IPS-18c (cell line): ENCODE data around the gene TTC22.
"Not testable (repeated sequence)": the region's sequence is repeated elsewhere in the genome, so short reads cannot be mapped to it uniquely, and the experiment has no call there.

Experiments
- H3K4me3 ChIP-seq: 2 replicates; pipeline ENCODE4 v1.7.0; 2013; ENCODE audit warnings: low read depth, mild to moderate bottlenecking, low read length, moderate library complexity; ENCODE audit not compliant: insufficient read depth
- H3K9me3 ChIP-seq: one replicate; pipeline ENCODE4 v1.6.1; 2013; ENCODE audit warnings: mild to moderate bottlenecking, low read length, moderate library complexity; ENCODE audit not compliant: control insufficient read depth, insufficient read depth

The TTC22 gene

GRCh38 chr1:54777011-54777410 lies 24.1 kb downstream of the TTC22 start:
- H3K4me3 ChIP-seq = no peak overlapping the region
- no peaks in the 10 kb centered on the region for H3K9me3 ChIP-seq

DNA sequence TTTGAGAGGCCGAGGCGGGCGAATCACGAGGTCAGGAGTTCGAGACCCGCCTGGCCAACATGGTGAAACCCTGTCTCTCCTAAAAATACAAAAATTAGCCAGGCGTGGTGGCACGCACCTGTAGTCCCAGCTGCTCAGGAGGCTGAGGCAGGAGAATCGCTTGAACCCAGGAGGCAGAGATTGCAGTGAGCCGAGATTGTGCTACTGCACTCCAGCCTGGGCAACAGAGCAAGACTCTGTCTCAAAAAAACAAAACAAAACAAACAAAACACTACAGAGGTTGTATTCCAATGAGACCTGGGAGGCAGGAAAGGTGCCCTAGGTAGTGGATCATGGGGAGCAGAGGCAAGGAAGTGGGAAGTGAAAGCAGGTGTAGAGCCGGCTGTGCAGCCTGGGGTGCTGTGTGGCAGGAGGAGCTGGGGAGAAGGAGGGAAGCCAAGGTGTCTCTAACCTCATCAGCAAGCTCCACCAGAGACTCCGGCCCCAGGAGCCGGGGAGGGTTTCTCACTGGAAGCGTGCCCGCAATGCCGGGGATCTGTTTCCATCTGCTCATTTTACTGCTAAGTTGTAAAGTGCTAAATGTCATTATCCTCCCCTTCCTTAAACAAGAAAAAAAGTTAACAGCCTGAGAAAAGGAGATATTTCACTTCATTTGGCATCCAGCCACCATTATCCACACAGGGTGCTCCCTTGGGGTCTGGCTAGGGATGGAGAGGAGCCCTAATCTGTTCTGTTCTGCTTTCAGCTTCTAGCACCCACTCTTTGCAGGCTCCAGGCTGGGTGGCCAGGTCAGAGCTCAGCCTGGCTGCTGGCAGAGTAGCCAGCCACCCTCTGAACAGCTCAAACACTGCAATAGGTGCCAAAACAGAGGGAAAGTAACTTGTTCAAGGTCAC lies 25.0 kb downstream of the TTC22 start:
- not testable (repeated sequence) for H3K9me3 ChIP-seq, H3K4me3 ChIP-seq

DNA sequence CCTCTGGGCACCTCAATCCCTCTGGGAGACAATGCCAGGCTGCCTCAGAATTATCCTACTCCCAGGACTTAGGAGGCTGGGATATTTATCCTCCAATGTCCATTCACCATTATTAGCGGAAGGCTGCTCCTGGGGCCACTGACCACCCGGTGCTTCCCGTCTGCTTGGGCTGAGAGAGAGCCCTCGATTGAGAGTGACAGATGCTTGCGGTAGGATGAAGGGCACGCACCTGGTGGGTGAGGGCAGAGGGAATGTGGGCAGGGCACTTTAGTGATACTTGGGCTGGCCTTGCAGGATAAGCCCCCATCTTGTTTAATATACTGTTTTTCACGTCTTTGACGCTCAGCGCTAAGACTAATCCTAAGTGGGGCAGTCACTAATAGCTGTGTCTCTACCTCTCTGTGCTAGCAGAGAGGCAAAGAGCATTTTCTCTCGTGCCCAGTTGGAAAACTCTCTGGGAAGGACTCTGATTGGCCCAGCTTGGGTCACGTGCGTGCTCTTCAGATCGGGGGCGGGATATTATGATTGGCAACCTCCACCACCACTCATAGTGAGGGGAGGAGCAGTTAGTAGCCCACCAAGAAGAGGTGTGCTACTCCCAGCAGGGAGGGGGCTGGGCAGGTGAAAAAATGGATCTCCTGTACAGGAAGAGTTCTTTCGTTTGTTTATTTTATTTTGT lies 26.2 kb downstream of the TTC22 start:
- H3K9me3 ChIP-seq = no peaks in the 10 kb centered on the region

GRCh38 chr1:54772951-54773350 lies 28.2 kb downstream of the TTC22 start:
- H3K4me3 ChIP-seq = no peak overlapping the region
- no peaks in the 10 kb centered on the region for H3K9me3 ChIP-seq

More for the DNA sequence above, 26.2 kb downstream of the TTC22 start:
- H3K4me3 ChIP-seq = no peak overlapping the region; the same call in 1 of the 2 replicates

DNA sequence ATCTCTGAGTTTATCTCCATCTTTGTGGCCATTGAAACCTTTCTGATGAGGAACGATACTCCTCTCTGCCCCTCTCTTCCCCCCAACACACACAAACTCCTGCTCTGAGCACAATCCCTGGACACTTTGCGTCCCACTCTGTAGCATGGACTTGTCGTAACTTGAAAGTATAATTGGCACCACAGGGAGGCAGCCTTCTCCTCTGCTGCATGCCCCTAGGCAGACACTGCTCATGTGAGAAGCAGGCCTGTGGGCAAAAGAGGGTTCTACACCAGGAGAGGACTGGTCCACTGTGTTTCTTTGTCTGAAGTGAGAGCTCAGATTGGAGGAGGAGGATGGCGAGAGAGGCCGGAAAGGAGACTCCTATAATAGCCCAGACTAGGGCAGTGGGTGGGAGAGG lies 33.0 kb downstream of the TTC22 start:
- Histone ChIP-seq H3K4me3 (no peak overlapping the region), H3K9me3 (no peaks in the 10 kb centered on the region)

DNA sequence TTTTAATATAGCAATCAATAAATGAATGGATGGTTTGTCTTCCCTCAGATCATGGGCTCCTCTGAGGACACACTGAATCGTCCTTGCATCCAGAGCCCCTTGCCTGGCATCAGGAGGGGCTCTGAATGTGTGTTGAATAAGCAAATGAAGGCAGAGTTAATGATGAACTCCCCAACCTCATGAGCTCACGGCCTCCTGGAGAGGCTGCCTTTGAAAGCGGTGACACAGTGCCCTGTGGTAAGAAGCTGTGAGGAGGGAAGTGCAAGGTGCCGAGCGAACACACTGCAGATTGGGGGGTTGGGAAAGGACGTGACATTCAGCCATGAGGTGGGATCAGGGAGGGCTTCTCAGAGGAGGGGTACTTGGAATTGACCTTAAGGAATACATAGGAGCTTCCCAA lies 33.6 kb downstream of the TTC22 start:
- Histone ChIP-seq H3K9me3 (no peaks in the 10 kb centered on the region), H3K4me3 (no peak overlapping the region)

DNA sequence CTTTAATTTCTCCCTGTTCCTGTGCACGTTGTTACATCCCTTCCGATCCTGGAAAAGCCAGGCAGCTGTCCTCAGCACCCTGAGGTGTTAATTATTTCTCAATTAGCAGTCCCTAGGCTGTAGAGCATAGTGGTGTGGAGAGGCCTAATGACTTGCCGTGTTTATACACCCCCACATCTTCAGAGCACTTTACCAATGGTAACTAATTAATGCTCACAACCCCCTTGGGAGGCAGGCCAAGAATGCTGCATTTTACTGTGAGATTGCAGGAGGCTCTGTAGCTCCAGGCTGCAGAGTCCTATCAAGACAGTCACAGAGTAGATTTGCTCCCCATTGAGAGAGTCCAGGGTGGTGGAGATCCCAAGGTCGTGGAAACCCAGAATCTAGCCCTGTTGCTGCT lies 34.4 kb downstream of the TTC22 start:
- Histone ChIP-seq H3K4me3 (no peak overlapping the region), H3K9me3 (no peaks in the 10 kb centered on the region)

DNA sequence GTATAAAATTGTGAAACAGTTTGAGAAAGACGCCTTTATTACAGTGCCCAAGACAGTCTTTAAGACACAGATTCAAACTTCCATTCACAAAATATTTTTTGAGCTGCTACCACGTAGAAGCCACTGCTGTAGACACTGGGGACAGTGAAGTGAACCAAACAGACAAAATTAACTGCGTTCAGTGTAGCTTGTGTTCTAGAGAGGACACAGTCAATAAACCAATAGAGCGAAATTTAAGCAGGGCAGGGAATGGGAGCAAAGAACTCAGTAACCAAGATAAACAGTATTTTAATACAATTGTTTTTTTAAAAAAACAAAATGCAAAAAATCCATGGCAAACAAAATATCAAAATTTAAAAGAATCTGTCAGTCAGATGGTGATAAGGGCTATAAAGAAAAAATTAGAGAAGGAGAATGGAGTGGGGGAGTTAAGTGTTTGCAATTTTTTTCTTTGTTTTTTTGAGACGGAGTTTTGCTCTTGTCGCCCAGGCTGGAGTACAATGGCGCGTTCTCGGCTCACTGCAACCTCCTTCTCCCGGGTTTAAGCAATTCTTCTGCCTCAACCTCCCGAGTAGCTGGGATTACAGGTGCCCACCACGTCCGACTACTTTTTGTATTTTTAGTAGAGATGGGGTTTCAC lies 36.1 kb downstream of the TTC22 start:
- Histone ChIP-seq H3K9me3 (no peaks in the 10 kb centered on the region), H3K4me3 (peak overlapping the region; percentile 48)

DNA sequence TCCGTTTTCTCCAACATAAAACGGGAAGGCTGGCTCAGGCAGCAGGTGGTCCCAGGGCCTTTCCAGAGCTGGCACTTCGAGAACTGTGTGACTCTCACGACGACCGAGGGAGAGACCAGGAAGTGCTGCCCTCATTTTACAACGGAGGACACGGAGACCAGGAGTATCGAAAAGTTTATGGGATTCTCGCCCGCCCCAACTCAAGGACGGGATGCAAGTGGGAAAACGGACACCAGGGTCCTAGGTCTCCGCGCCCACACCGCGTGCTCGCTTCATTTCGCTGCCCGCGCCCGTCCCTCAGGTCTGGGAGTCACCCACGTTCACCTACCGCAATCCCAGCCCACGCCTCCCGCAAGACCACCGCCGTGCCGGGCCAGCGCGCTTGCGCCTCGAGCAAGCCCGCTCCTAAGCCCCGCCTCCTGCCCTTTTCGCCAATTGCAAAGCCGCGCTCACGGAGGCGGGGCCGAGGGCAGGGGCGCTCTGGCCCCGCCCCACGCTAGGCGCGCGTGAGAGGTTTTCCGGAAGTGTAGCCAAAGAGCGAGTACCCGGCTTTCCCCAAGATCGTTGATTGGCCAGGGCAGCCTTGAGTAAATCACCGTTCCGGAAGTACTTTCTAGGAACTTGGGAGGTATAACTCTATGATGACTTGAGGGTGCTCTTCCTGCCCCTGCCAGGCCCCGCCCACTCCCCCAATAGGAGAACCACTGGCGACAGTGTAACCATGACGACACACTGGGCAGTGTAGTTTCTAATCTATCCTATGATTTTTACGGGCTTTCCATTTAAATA lies 36.8 kb downstream of the TTC22 start, which contains the start of gene PARS2:
PARS2 (minus strand) TSS at position 391 of the 789 bp plus-strand sequence. CDS start 5,362 bp downstream, outside the sequence.
- H3K9me3 ChIP-seq = no peaks in the 10 kb centered on the region
- peak within 1 kb of the TSS; percentile 89 for H3K4me3 ChIP-seq

GRCh38 chr1:54763816-54764132 lies 37.3 kb downstream of the TTC22 start:
- Histone ChIP-seq H3K4me3 (peak overlapping the region; percentile 89), H3K9me3 (no peaks in the 10 kb centered on the region)

GRCh38 chr1:54758678-54759348 lies 42.3 kb downstream of the TTC22 start:
- Histone ChIP-seq H3K9me3 (no peaks in the 10 kb centered on the region), H3K4me3 (no peak overlapping the region)

GRCh38 chr1:54757833-54758232 lies 43.3 kb downstream of the TTC22 start:
- Histone ChIP-seq H3K4me3 (no peak overlapping the region), H3K9me3 (no peaks in the 10 kb centered on the region)

DNA sequence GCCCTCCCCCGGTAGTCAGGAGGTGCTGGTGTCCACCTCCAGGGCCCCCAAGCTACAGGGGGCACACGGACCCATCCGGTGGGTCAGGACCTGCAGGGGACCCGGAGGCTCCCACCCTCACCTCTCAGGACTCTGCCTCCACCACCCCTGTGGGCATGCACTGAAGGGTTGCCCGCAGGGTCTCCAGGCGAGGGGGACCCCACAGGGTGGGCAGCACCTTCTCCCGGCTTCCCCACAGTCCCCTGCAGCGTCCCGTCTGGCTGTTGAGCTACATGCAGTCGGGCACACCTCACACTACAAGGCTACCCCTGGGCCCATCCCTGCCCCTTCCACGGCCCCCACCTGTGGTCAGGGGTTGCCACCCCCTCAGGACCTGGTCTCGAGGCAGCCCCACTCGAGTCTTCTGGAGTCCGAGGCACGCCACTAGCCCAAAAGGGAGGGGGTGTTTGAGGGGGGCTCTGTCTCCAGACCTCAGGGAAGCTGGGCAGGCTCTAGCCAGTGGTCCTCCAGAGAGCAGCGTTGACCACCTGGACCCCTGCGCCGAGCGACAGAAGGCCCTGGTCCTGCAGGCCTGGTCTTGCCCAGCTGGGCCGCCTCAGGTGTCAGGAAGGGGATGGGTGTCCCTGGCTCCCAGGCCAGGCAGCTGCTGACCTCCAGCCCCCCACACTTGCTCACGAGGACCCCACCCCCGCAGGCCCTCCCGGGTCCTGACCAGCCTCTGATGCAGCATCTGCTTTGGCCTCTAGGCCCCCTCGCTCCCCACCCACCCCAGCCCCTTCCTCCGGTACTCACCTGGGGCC lies 46.4 kb downstream of the TTC22 start:
- Histone ChIP-seq H3K9me3 (no peaks in the 10 kb centered on the region), H3K4me3 (no peak overlapping the region)

GRCh38 chr1:54754045-54754444 lies 47.1 kb downstream of the TTC22 start:
- Histone ChIP-seq H3K4me3 (no peak overlapping the region), H3K9me3 (no peaks in the 10 kb centered on the region)

GRCh38 chr1:54751426-54751825 lies 49.7 kb downstream of the TTC22 start:
- no peaks in the 10 kb centered on the region for H3K9me3 ChIP-seq
- no peak overlapping the region for H3K4me3 ChIP-seq

DNA sequence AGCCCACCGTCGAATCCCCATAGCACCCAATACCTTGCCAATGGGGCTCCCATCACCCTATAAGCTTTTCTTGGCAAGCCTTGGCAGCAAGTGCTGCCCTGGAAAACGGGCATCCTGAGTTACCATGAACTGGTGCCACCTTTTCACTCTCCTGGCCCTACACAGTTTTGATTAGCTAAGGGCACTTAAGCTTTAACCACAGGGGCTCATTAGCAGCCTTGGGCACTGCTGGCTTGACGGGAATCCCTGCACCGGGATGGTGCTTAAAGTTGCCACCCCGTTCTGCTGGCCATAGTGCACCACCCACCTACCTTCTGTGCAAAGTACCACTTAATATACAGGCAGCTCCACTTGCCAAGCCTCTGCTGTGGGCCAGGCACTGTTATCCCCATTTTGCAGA lies 50.5 kb downstream of the TTC22 start:
- H3K9me3 ChIP-seq = no peaks in the 10 kb centered on the region
- H3K4me3 ChIP-seq = no peak overlapping the region
